DND-41 (cell line): ENCODE data around the gene GRIK4.

Experiments
- EZH2 ChIP-seq: IDR thresholded peaks from 3 replicates; pipeline ENCODE4 v1.6.1; 2012; ENCODE audit warnings: borderline replicate concordance, low read depth, mild to moderate bottlenecking, moderate library complexity, low read length, inconsistent platforms; ENCODE audit not compliant: severe bottlenecking
- TF ChIP-seq, protein P1 (sequence below): IDR thresholded peaks from 2 replicates; pipeline ENCODE4 v1.5.1; 2012; ENCODE audit warnings: borderline replicate concordance, low read length, moderate library complexity, mild to moderate bottlenecking; ENCODE audit not compliant: poor library complexity, severe bottlenecking; ENCODE audit errors: extremely low read depth

DNA sequence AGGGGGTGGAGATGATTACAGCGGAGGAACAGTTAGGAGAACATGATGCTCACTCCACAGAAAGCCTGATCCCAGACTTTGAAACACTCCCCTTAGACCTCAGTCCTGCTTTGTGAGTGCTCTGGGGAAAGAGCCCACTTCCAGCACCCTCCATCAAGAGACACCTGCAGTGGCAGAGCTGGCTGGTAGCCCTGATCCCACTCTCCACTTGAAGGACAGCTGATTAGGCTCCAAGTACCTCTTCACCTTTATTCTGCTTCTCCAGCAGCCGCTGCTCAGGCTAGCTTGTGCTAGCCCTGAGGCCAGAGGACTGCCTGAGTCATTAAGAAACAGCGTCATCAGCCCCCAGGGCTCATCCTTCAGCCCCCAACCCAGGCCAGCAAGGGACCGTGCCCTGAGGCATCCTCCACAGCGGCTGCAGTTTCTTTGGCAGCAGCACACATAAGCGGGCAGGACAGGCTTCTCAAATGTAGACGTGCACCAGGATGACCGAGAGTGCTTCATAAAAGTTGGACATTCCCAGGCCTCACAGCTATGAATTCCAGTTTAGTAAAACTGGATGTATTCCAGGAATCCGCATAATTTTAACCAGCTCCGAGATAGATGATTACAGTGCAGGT, 366.3 kb downstream of the GRIK4 start:
- TF ChIP-seq, protein P1, sequence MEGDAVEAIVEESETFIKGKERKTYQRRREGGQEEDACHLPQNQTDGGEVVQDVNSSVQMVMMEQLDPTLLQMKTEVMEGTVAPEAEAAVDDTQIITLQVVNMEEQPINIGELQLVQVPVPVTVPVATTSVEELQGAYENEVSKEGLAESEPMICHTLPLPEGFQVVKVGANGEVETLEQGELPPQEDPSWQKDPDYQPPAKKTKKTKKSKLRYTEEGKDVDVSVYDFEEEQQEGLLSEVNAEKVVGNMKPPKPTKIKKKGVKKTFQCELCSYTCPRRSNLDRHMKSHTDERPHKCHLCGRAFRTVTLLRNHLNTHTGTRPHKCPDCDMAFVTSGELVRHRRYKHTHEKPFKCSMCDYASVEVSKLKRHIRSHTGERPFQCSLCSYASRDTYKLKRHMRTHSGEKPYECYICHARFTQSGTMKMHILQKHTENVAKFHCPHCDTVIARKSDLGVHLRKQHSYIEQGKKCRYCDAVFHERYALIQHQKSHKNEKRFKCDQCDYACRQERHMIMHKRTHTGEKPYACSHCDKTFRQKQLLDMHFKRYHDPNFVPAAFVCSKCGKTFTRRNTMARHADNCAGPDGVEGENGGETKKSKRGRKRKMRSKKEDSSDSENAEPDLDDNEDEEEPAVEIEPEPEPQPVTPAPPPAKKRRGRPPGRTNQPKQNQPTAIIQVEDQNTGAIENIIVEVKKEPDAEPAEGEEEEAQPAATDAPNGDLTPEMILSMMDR, result no peak
- no peak for TF ChIP-seq EZH2
